NCI-H2029 (cell line): ENCODE results near the gene VRK1.

Experiments used
- DNase-seq: peaks from one replicate; lab custom pipeline; 2025; lab: John Stamatoyannopoulos, UW

VRK1 gene

GRCh38 chr14:96826818-96827217, 29.6 kb downstream of the VRK1 start:
- no peak for DNase-seq

GRCh38 chr14:96827290-96827689, 30.1 kb downstream of the VRK1 start:
- DNase-seq = no peak

- no peak for DNase-seq
Observed at GRCh38 chr14:96829791-96830190, 32.6 kb downstream of the VRK1 start.

GRCh38 chr14:96830946-96831345, 33.8 kb downstream of the VRK1 start:
- no peak for DNase-seq

GRCh38 chr14:96832351-96832750, 35.2 kb downstream of the VRK1 start:
- DNase-seq = no peak

GRCh38 chr14:96838449-96838848, 41.3 kb downstream of the VRK1 start:
- DNase-seq = no peak

GRCh38 chr14:96839251-96839650, 42.1 kb downstream of the VRK1 start:
- DNase-seq = no peak

- no peak for DNase-seq
Observed at GRCh38 chr14:96843137-96843536, 46.0 kb downstream of the VRK1 start.

GRCh38 chr14:96844857-96845570, 47.8 kb downstream of the VRK1 start:
- DNase-seq = no peak

GRCh38 chr14:96847451-96847850, 50.3 kb downstream of the VRK1 start:
- no peak for DNase-seq

- no peak for DNase-seq
Observed at GRCh38 chr14:96848011-96848410, 50.8 kb downstream of the VRK1 start.

- DNase-seq = no peak
Observed at GRCh38 chr14:96849733-96850132, 52.6 kb downstream of the VRK1 start.

- no peak for DNase-seq
Observed at GRCh38 chr14:96851694-96852381, 54.7 kb downstream of the VRK1 start.

- no peak for DNase-seq
Observed at GRCh38 chr14:96852823-96853422, 55.7 kb downstream of the VRK1 start.

- DNase-seq = no peak
Observed at GRCh38 chr14:96858643-96859042, 61.5 kb downstream of the VRK1 start.

GRCh38 chr14:96861568-96862310, 64.6 kb downstream of the VRK1 start:
- DNase-seq = no peak

GRCh38 chr14:96863327-96863985, 66.3 kb downstream of the VRK1 start:
- no peak for DNase-seq

- DNase-seq = no peak
Observed at GRCh38 chr14:96863986-96864330, 66.8 kb downstream of the VRK1 start.

- DNase-seq = no peak
Observed at GRCh38 chr14:96867634-96868033, 70.5 kb downstream of the VRK1 start.

- DNase-seq = no peak
Observed at GRCh38 chr14:96874127-96874526, 76.9 kb downstream of the VRK1 start.

GRCh38 chr14:96876747-96877146, 79.6 kb downstream of the VRK1 start:
- no peak for DNase-seq

- DNase-seq = no peak
Observed at GRCh38 chr14:96881713-96882112, 84.5 kb downstream of the VRK1 start.
